ENCODE results near the gene HSPA12B. TPM values are rescaled to one million over a fixed set of nuclear protein-coding genes. Genes with fewer than 3 reads are reported as not detected.

HSPA12B gene
- total and polyA plus RNA-seq, 2 donors (not counting 3 experiments of a cell fraction or from before 2014, with no cell fraction given): 3.7 to 6.6 TPM

GRCh38 chr20:3729811-3730540 lies 2.5 kb upstream of the HSPA12B start:
- H3K9me1 ChIP-seq (replicated peaks; ENCODE audit: control insufficient read depth, extremely low read depth, insufficient read depth, low read length): no peaks in the 10 kb centered on the region
- CTCF ChIA-PET: interaction anchor here (0.9 to 7.2 kb wide), 6 partner anchors 12 to 53 kb away, joined by 3 to 40 read pairs (median 6); no protein-coding TSS in a partner anchor
- H3K27ac ChIP-seq (ENCODE audit: insufficient read depth, low read depth, low read length): no peak overlapping the region
- no peak overlapping the region for H3K4me2 ChIP-seq (ENCODE audit: insufficient read depth, low read length)
- H3K9ac ChIP-seq (replicated peaks; ENCODE audit: extremely low read depth, insufficient read depth, low read length): no peak overlapping the region
- no peaks in the 10 kb centered on the region for H3K4me1 ChIP-seq (ENCODE audit: control insufficient read depth, extremely low read depth, insufficient read depth, low read length)
- FAIRE-seq: no peak
- peaks cover 10% of the 10 kb centered on the region in 2 experiments for H3K27me3 ChIP-seq (ENCODE audit: control insufficient read depth in 2 of 2, insufficient read depth in 2 of 2, low read length in 2 of 2)
- H4K20me1 ChIP-seq (replicated peaks; ENCODE audit: control insufficient read depth, extremely low read depth, insufficient read depth, low read length): no peaks in the 10 kb centered on the region
- no peak for DNase-seq (ENCODE audit: low read depth, low spot score)
- BruUV-seq (replicated peaks): no TSS peak
- H3K4me3 ChIP-seq (replicated peaks in 1 of 3; ENCODE audit: insufficient read depth in 1 of 3, low read depth in 1 of 3, low read length in 3 of 3): no peak overlapping the region
- POLR2A ChIA-PET: no interaction called here
- intact Hi-C loops (cut with micrococcal nuclease) (no loop called here), dilution Hi-C loops (cut with MboI; ENCODE audit: extremely low pct_ligation_motif_present, low sequenced_read_pairs) (no loop called here)
- TF ChIP-seq FOS (IDR thresholded peaks at IDR 0.05; ENCODE audit: borderline replicate concordance, insufficient read depth, low read length) (no peak), JUN (IDR thresholded peaks at IDR 0.05; ENCODE audit: borderline replicate concordance, insufficient read depth, insufficient read length, low read depth) (no peak), POLR2A (IDR thresholded peaks at IDR 0.05; ENCODE audit: low read depth, low read length) (no peak), CTCF (IDR thresholded peaks at IDR 0.05; ENCODE audit: extremely low read depth in 1 of 2, insufficient read depth in 1 of 2, low read depth in 1 of 2, low read length in 2 of 2) (no peak), POLR2AphosphoS5 (IDR thresholded peaks at IDR 0.05; ENCODE audit: insufficient read depth, low read depth, low read length) (no peak), EZH2 (IDR thresholded peaks at IDR 0.05; ENCODE audit: borderline replicate concordance, low read depth, low read length, severe bottlenecking) (no peak), MAX (IDR thresholded peaks at IDR 0.05; ENCODE audit: insufficient read depth, insufficient read length) (no peak), GATA2 (IDR thresholded peaks at IDR 0.05; ENCODE audit: insufficient read depth, insufficient read length, low read depth, low read length) (no peak), MYC (IDR thresholded peaks at IDR 0.05; ENCODE audit: low read depth, low read length) (no peak)
- no peaks in the 10 kb centered on the region for H3K36me3 ChIP-seq (ENCODE audit: control insufficient read depth in 2 of 2, extremely low read depth in 1 of 2, insufficient read depth in 2 of 2, low read length in 2 of 2)
- no peaks in the 10 kb centered on the region for H3K79me2 ChIP-seq (ENCODE audit: control insufficient read depth, insufficient read depth, low read length)
- H3K9me3 ChIP-seq (replicated peaks; ENCODE audit: control insufficient read depth, insufficient read depth, low read length): no peaks in the 10 kb centered on the region
- no peak overlapping the region for H2AFZ ChIP-seq (ENCODE audit: low read depth, low read length)
